ENCODE measurements around the gene MACROD2. TPM values are rescaled to one million over a fixed set of nuclear protein-coding genes. Genes with fewer than 3 reads are reported as not detected.

MACROD2 gene
- total RNA-seq, 2 donors from 2014 or later: 0.95 to 4.2 TPM

DNA sequence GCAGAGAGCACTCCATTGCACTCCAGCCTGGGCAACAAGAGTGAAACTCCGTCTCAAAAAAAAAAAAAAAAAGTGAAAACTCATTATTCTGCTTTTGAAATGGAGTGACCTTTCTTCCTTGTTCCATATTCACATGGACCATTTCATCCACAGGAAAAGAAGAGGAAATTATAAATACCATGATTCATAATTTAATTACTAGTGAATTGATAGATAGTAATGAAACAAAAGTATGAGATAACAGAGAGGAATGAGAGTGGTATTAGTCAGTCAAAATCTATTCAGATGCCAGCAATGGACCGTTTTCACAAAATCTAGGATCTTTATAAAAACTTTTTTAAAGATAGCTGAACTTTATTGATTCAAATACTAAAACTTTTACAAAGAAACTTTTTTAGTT is 785.2 kb downstream of the MACROD2 start:
- Histone ChIP-seq H3K4me1 (ENCODE audit: control insufficient read depth in 1 of 2, low read depth in 2 of 2) (no peaks in the 10 kb centered on the region), H3K36me3 (no peaks in the 10 kb centered on the region), H3K27me3 (replicated peaks; ENCODE audit: insufficient read depth) (no peaks in the 10 kb centered on the region), H3K4me3 (no peak overlapping the region), H3K9me3 (no peaks in the 10 kb centered on the region), H3K27ac (no peak overlapping the region)
- no peak for DNase-seq (ENCODE audit: low spot score)
- ATAC-seq (ENCODE audit: insufficient number of reproducible peaks, low FRiP score, low read depth): no peak
- no peak for TF ChIP-seq CTCF (IDR thresholded peaks at IDR 0.05)

DNA sequence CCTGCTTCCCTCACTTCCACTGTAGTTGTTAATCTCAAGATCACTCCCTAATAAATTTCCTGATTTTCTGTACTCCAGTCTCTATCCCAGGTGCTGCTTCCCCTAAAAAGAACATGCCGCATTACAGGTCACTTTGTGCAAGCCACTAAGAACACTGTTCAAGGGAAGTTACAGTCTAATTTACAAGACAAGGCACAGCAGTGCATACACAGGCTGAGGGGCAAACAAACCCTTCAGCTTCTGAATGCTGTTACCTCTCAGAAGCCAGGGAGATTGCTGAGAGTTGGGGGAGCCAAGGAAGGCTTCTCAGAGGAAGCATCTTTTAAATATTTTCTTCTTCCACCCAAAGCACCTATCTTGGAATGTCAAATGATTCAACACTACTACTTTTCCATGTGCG is 787.4 kb downstream of the MACROD2 start:
- no peaks in the 10 kb centered on the region for H3K4me1 ChIP-seq (ENCODE audit: control insufficient read depth in 1 of 2, low read depth in 2 of 2)
- H3K27ac ChIP-seq: no peak overlapping the region
- ATAC-seq (ENCODE audit: insufficient number of reproducible peaks, low FRiP score, low read depth): no peak
- no peak for DNase-seq (ENCODE audit: low spot score)
- no peaks in the 10 kb centered on the region for H3K9me3 ChIP-seq
- H3K36me3 ChIP-seq: no peaks in the 10 kb centered on the region
- no peaks in the 10 kb centered on the region for H3K27me3 ChIP-seq (replicated peaks; ENCODE audit: insufficient read depth)
- no peak for TF ChIP-seq CTCF (IDR thresholded peaks at IDR 0.05)
- H3K4me3 ChIP-seq: no peak overlapping the region

- H3K4me3 ChIP-seq: no peak overlapping the region
- H3K27me3 ChIP-seq (replicated peaks; ENCODE audit: insufficient read depth): no peaks in the 10 kb centered on the region
- H3K4me1 ChIP-seq (ENCODE audit: control insufficient read depth in 1 of 2, low read depth in 2 of 2): no peaks in the 10 kb centered on the region
- no peaks in the 10 kb centered on the region for H3K9me3 ChIP-seq
- TF ChIP-seq CTCF (IDR thresholded peaks at IDR 0.05): no peak
- ATAC-seq (ENCODE audit: insufficient number of reproducible peaks, low FRiP score, low read depth) (no peak), DNase-seq (ENCODE audit: low spot score) (no peak)
- no peaks in the 10 kb centered on the region for H3K36me3 ChIP-seq
- no peak overlapping the region for H3K27ac ChIP-seq
These were observed 788.5 kb downstream of the MACROD2 start for GRCh38 chr20:14783766-14784165.

DNA sequence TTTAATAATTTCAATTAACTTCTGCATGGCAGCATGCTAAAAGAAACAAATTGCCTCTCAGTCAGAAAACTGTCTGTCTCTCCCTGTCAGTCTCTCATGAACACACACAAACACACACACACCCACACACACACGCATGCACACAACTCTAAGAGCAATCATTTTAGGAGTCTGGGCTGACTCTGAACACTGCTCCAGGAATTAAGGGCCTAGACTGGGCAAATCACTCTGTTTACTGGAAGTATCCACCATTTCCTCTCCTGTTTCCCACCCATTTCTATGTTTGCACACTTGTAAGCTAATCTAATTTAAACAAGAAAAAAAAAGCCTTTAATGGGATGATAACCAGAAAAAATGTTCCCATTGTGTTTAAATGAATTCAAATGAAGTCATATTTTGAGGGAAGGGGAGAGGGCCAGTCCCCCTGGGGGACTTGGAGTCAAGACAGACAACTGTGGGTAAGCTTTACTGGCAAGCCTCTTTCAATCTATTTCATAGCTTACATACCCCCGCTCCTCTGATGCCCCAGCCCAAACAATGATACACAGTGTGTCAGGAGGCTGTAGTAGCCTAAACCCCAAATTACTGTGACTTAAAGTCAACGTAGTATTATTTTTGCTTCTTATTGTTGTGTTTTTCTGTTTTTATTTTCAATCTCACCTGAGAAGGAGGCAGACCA is 789.9 kb downstream of the MACROD2 start:
- Histone ChIP-seq H3K36me3 (no peaks in the 10 kb centered on the region), H3K4me1 (ENCODE audit: control insufficient read depth in 1 of 2, low read depth in 2 of 2) (no peaks in the 10 kb centered on the region), H3K4me3 (no peak overlapping the region), H3K9me3 (no peaks in the 10 kb centered on the region), H3K27ac (no peak overlapping the region), H3K27me3 (replicated peaks; ENCODE audit: insufficient read depth) (no peaks in the 10 kb centered on the region)
- no peak for ATAC-seq (ENCODE audit: insufficient number of reproducible peaks, low FRiP score, low read depth)
- no peak for DNase-seq (ENCODE audit: low spot score)
- TF ChIP-seq CTCF (IDR thresholded peaks at IDR 0.05): no peak

GRCh38 chr20:14790190-14790589 is 794.9 kb downstream of the MACROD2 start:
- Histone ChIP-seq H3K36me3 (no peaks in the 10 kb centered on the region), H3K4me3 (no peak overlapping the region), H3K27ac (no peak overlapping the region), H3K9me3 (no peaks in the 10 kb centered on the region), H3K4me1 (ENCODE audit: control insufficient read depth in 1 of 2, low read depth in 2 of 2) (no peaks in the 10 kb centered on the region), H3K27me3 (replicated peaks; ENCODE audit: insufficient read depth) (no peaks in the 10 kb centered on the region)
- ATAC-seq (ENCODE audit: insufficient number of reproducible peaks, low FRiP score, low read depth) (no peak), DNase-seq (ENCODE audit: low spot score) (no peak)
- no peak for TF ChIP-seq CTCF (IDR thresholded peaks at IDR 0.05)
